HepG2 (cell line): Measurements from ENCODE around the gene MXRA7. TPM values are rescaled to one million over a fixed set of nuclear protein-coding genes. Genes with fewer than 3 reads are reported as not detected.
A peak's percentile ranks its signal among the peaks of the same experiment; 100 is the strongest.

Source experiments
- ARNT2 ChIP-seq: sonication (generic); formaldehyde crosslinking; IDR thresholded peaks from 2 replicates; pipeline ENCODE4 v1.8.0; 2022; ENCODE audit warnings: mild to moderate bottlenecking, low read depth, missing genetic modification reagents, moderate library complexity
- CBX5 ChIP-seq: sonication (generic); formaldehyde crosslinking; IDR thresholded peaks from 2 replicates; pipeline ENCODE4 v1.4.0; 2020; ENCODE audit warnings: missing genetic modification reagents, borderline replicate concordance
- CERS6 ChIP-seq: sonication (generic); formaldehyde crosslinking; IDR thresholded peaks from 2 replicates; pipeline ENCODE4 v1.5.0; 2020; ENCODE audit warnings: missing genetic modification reagents
- GPBP1L1 ChIP-seq: sonication (generic); formaldehyde crosslinking; IDR thresholded peaks from 2 replicates; pipeline ENCODE4 v1.5.0; 2020; ENCODE audit warnings: mild to moderate bottlenecking, missing genetic modification reagents
- HIVEP1 ChIP-seq: sonication (generic); formaldehyde crosslinking; IDR thresholded peaks from 2 replicates; pipeline ENCODE4 v1.4.0; 2020; ENCODE audit warnings: mild to moderate bottlenecking, missing genetic modification reagents
- KDM3A ChIP-seq: IDR thresholded peaks from 2 replicates; pipeline ENCODE4 v1.6.1; 2018; ENCODE audit warnings: low read depth, missing compliant biosample characterization
- KDM5A ChIP-seq: fragments of 200-600 bp; sonication (generic); IDR thresholded peaks from 2 replicates; pipeline ENCODE4 v1.7.0; 2018; ENCODE audit warnings: antibody characterized with exemption, mild to moderate bottlenecking, low read length, borderline replicate concordance
- MAF1 ChIP-seq: sonication (generic); formaldehyde crosslinking; IDR thresholded peaks from 2 replicates; pipeline ENCODE4 v1.5.0; 2020; ENCODE audit warnings: missing genetic modification reagents, borderline replicate concordance
- MIER3 ChIP-seq: IDR thresholded peaks from 2 replicates; pipeline ENCODE4 v1.6.1; 2016; ENCODE audit warnings: missing compliant biosample characterization, borderline replicate concordance
- RBM39 ChIP-seq: fragments of 200-400 bp; formaldehyde crosslinking; IDR thresholded peaks from one replicate; pipeline ENCODE4 v1.6.1; 2018; ENCODE audit warnings: antibody characterized with exemption, mild to moderate bottlenecking, low read depth, low read length; ENCODE audit not compliant: poor library complexity, severe bottlenecking
- RXRA ChIP-seq: sonication (generic); formaldehyde crosslinking; IDR thresholded peaks from 2 replicates; pipeline ENCODE4 v1.5.1; 2020; ENCODE audit warnings: missing genetic modification reagents
- SCMH1 ChIP-seq: sonication (generic); formaldehyde crosslinking; IDR thresholded peaks from 2 replicates; pipeline ENCODE4 v1.9.0; 2021; ENCODE audit warnings: missing genetic modification reagents, mild to moderate bottlenecking, borderline replicate concordance
- SMYD3 ChIP-seq: sonication (generic); formaldehyde crosslinking; IDR thresholded peaks from 2 replicates; pipeline ENCODE4 v1.8.1; 2023; ENCODE audit warnings: mild to moderate bottlenecking, missing genetic modification reagents
- SOX13 ChIP-seq, 3 experiments: fragments of 450-650 bp in 1 of 3; sonication (generic) in 1 of 3; formaldehyde crosslinking in 1 of 3; IDR thresholded peaks in 2 of 3; conservative IDR thresholded peaks in 1 of 3; 2 replicates each; pipeline versions ENCODE4 v1.5.0 to v1.6.1; 2016 to 2020; ENCODE audit warnings: antibody characterized with exemption in 1 of 3, mild to moderate bottlenecking in 1 of 3, missing compliant biosample characterization in 1 of 3, missing genetic modification reagents in 1 of 3, moderate library complexity in 1 of 3
- SRY ChIP-seq: sonication (generic); formaldehyde crosslinking; IDR thresholded peaks from 2 replicates; pipeline ENCODE4 v1.8.0; 2022; ENCODE audit warnings: mild to moderate bottlenecking, missing genetic modification reagents
- TEAD2 ChIP-seq: sonication (generic); formaldehyde crosslinking; IDR thresholded peaks from 2 replicates; pipeline ENCODE4 v1.9.0; 2021; ENCODE audit warnings: missing genetic modification reagents
- TGIF2 ChIP-seq: IDR thresholded peaks from 2 replicates; pipeline ENCODE4 v1.6.1; 2016; ENCODE audit warnings: control low read depth, missing compliant biosample characterization
- THAP11 ChIP-seq: IDR thresholded peaks from 2 replicates; pipeline ENCODE4 v1.6.1; 2016; ENCODE audit warnings: missing biosample characterization, missing genetic modification reagents
- TSC22D2 ChIP-seq: sonication (generic); formaldehyde crosslinking; IDR thresholded peaks from 2 replicates; pipeline ENCODE4 v1.5.1; 2020; ENCODE audit warnings: missing genetic modification reagents, mild to moderate bottlenecking, borderline replicate concordance
- ZFP41 ChIP-seq: sonication (generic); formaldehyde crosslinking; IDR thresholded peaks from 2 replicates; pipeline ENCODE4 v1.4.0; 2020; ENCODE audit warnings: mild to moderate bottlenecking, missing genetic modification reagents, borderline replicate concordance
- ZNF260 ChIP-seq: sonication (generic); formaldehyde crosslinking; IDR thresholded peaks from 2 replicates; pipeline ENCODE4 v1.4.0; 2020; ENCODE audit warnings: missing genetic modification reagents, low read depth, mild to moderate bottlenecking, borderline replicate concordance
- ZNF264 ChIP-seq: sonication (generic); formaldehyde crosslinking; IDR thresholded peaks from 2 replicates; pipeline ENCODE4 v1.4.0; 2020; ENCODE audit warnings: missing genetic modification reagents
- ZNF337 ChIP-seq: sonication (generic); formaldehyde crosslinking; IDR thresholded peaks from 2 replicates; pipeline ENCODE4 v1.5.1; 2020; ENCODE audit warnings: missing genetic modification reagents, low read depth, mild to moderate bottlenecking, borderline replicate concordance
- ZNF562 ChIP-seq: sonication (generic); formaldehyde crosslinking; IDR thresholded peaks from 2 replicates; pipeline ENCODE4 v1.8.0; 2022; ENCODE audit warnings: missing genetic modification reagents, borderline replicate concordance
- ZNF589 ChIP-seq: sonication (generic); formaldehyde crosslinking; conservative IDR thresholded peaks from 2 replicates; pipeline ENCODE4 v1.8.0; 2022; ENCODE audit warnings: mild to moderate bottlenecking, moderate library complexity, missing genetic modification reagents
- ZNF766 ChIP-seq: sonication (generic); formaldehyde crosslinking; IDR thresholded peaks from 2 replicates; pipeline ENCODE4 v1.5.0; 2020; ENCODE audit warnings: missing genetic modification reagents, borderline replicate concordance
- ZNF775 ChIP-seq: sonication (generic); formaldehyde crosslinking; IDR thresholded peaks from 2 replicates; pipeline ENCODE4 v1.4.0; 2020; ENCODE audit warnings: missing genetic modification reagents, mild to moderate bottlenecking, moderate library complexity, borderline replicate concordance
- ZNF792 ChIP-seq: IDR thresholded peaks from 2 replicates; pipeline ENCODE4 v1.6.1; 2016
- polyA plus RNA-seq, 8 experiments: library from polyadenylated mRNA; depleted of rRNA in 3 of 8; stranded (reverse) in 7 of 8; unstranded in 1 of 8; fragments of >200 nt; fragmentation: Illumina TruSeq in 4 of 8; extraction: Trizol in 4 of 8; gene quantifications; 2 replicates each; pipeline versions ENCODE4 v1.2.1 to v1.2.3, GENCODE V29; 2011 to 2016; ENCODE audit warnings: low read depth in 4 of 8, missing spikeins in 1 of 8, mixed read lengths in 1 of 8; ENCODE audit not compliant: insufficient read depth in 1 of 8
- total RNA-seq, 5 experiments: library from RNA; depleted of rRNA; stranded (reverse); fragments of >200 nt; fragmentation: Illumina TruSeq; extraction: Trizol; gene quantifications; 2 replicates each; pipeline ENCODE4 v1.2.3, GENCODE V29; 2016; ENCODE audit warnings: low read depth in 1 of 5

The MXRA7 gene
- total and polyA plus RNA-seq, 2 of the 13 experiments (the other 11 are each of a cell fraction or from before 2014, with no cell fraction given): 44.8 to 112 TPM

GRCh38 chr17:76681222-76682137 is 29.3 kb downstream of the MXRA7 start (continued):
- TF ChIP-seq ZNF260 (CRISPR knock-in tag) (no peak), SMYD3 (CRISPR knock-in tag) (no peak), KDM3A (CRISPR knock-in tag) (0 out of 2 replicates have a peak, but pooled peaks have one; percentile 35), TSC22D2 (CRISPR knock-in tag) (no peak), SOX13 (IDR thresholded peaks at IDR 0.05) (no peak), SOX13 (CRISPR knock-in tag; conservative IDR thresholded peaks at IDR 0.05 in 1 of 2, IDR thresholded peaks at IDR 0.05 in 1 of 2) (0 out of 4 replicates have a peak, but pooled peaks of 1 of the 2 experiments have one; percentile 16), SRY (no peak), HIVEP1 (no peak), GPBP1L1 (no peak), TEAD2 (CRISPR knock-in tag) (no peak), ARNT2 (no peak), CERS6 (no peak), ZNF337 (CRISPR knock-in tag) (no peak), MIER3 (CRISPR knock-in tag) (0 out of 2 replicates have a peak, but pooled peaks have one; percentile 49), ZNF264 (CRISPR knock-in tag) (no peak), MAF1 (CRISPR knock-in tag) (no peak), ZFP41 (CRISPR knock-in tag) (no peak), SCMH1 (CRISPR knock-in tag) (no peak), ZNF792 (CRISPR knock-in tag) (0 out of 2 replicates have a peak, but pooled peaks have one; percentile 42), RXRA (no peak), ZNF589 (CRISPR knock-in tag) (no peak), THAP11 (0 out of 2 replicates have a peak, but pooled peaks have one; percentile 36), TGIF2 (CRISPR knock-in tag) (peak; percentile 58; the same call in 1 of the 2 replicates), CBX5 (no peak; the same call in 1 of the 2 replicates), RBM39 (no peak), ZNF775 (CRISPR knock-in tag) (no peak), ZNF562 (CRISPR knock-in tag) (no peak), KDM5A (no peak), ZNF766 (CRISPR knock-in tag) (no peak)
